ENCODE data around the gene NDUFAF3. TPM values are rescaled to one million over a fixed set of nuclear protein-coding genes. Genes with fewer than 3 reads are reported as not detected.

Gene NDUFAF3
- total RNA-seq, 4 donors from 2014 or later: 79.4 to 131 (median 105) TPM

GRCh38 chr3:49023775-49024174, 1.9 kb downstream of the NDUFAF3 start:
- Histone ChIP-seq H3K36me3 (peaks cover 0 to 49% of the 10 kb centered on the region in 2 donors), H3K27me3 (no peaks in the 10 kb centered on the region), H3K27ac (no peak overlapping the region), H3K9me3 (no peaks in the 10 kb centered on the region), H3K4me1 (peaks cover 0 to 78% (median 29%) of the 10 kb centered on the region in 3 donors), H3K4me3 (no peak overlapping the region)
- WGBS, 2 donors (ENCODE audit: low coverage in 1 of 2): 63% methylated on average over 2 of the region's 4 CpGs; no CpG with 5 or more reads in 1 of the 2 donors
- no peak for ATAC-seq
- TF ChIP-seq, protein P1, sequence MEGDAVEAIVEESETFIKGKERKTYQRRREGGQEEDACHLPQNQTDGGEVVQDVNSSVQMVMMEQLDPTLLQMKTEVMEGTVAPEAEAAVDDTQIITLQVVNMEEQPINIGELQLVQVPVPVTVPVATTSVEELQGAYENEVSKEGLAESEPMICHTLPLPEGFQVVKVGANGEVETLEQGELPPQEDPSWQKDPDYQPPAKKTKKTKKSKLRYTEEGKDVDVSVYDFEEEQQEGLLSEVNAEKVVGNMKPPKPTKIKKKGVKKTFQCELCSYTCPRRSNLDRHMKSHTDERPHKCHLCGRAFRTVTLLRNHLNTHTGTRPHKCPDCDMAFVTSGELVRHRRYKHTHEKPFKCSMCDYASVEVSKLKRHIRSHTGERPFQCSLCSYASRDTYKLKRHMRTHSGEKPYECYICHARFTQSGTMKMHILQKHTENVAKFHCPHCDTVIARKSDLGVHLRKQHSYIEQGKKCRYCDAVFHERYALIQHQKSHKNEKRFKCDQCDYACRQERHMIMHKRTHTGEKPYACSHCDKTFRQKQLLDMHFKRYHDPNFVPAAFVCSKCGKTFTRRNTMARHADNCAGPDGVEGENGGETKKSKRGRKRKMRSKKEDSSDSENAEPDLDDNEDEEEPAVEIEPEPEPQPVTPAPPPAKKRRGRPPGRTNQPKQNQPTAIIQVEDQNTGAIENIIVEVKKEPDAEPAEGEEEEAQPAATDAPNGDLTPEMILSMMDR (IDR thresholded peaks at IDR 0.05): no peak
- TF ChIP-seq EP300 (IDR thresholded peaks at IDR 0.05): no peak

- TF ChIP-seq POLR2AphosphoS5 (IDR thresholded peaks at IDR 0.05) (no peak), POLR2A (IDR thresholded peaks at IDR 0.05) (no peak), EP300 (IDR thresholded peaks at IDR 0.05) (no peak)
- TF ChIP-seq, protein P1 (IDR thresholded peaks at IDR 0.05): no peak
- WGBS, 2 donors (ENCODE audit: low coverage in 1 of 2): 60 to 100% methylated on average over 1 to 3 of the region's 5 CpGs
- H3K4me1 ChIP-seq: peaks cover 0 to 76% (median 24%) of the 10 kb centered on the region in 3 donors
These were observed 2.5 kb downstream of the NDUFAF3 start for GRCh38 chr3:49024449-49024848.

DNA sequence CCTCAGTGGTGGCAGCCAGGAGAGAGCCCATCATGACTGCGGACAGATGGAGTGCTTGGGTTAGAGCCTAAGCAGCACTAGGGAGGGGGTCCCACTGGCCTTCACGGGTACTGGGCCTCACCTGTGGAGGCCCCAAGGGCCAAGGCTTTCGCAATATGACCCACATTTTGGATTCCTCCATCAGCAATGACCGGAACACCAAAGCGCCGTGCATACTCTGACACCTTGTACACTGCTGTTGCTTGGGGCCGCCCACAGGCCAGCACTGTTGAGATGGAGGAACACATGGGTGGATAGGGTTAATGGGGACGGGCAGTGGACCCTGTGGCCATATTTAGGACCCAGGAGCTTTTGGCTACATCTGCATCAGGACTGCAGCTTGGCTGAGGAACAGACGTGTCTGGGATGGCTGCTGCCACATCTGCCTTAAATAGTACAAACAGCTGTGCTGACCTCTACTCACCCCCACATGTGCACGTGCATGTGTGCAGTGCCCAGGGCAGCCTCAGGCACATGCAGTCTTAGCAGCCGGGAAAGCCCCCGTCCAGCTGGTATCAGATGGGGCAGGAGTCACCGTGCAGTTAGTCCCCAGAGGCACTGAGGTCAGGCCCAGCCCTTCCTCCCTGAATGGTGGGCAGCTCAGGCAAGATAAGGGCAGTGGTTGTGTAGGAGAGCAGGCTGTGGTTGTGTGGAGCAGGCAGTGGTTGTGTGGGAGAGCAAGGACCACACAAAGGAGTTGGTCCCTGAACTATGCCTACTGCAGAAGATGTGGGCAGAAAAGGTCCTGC, 3.3 kb downstream of the NDUFAF3 start:
- TF ChIP-seq POLR2AphosphoS5 (IDR thresholded peaks at IDR 0.05) (no peak), POLR2A (IDR thresholded peaks at IDR 0.05) (no peak), EP300 (IDR thresholded peaks at IDR 0.05) (no peak)
- TF ChIP-seq, protein P1 (IDR thresholded peaks at IDR 0.05): no peak
- peaks cover 0 to 75% (median 20%) of the 10 kb centered on the region in 3 donors for H3K4me1 ChIP-seq
- H3K27me3 ChIP-seq: no peaks in the 10 kb centered on the region
- no peak overlapping the region for H3K27ac ChIP-seq
- WGBS, 2 donors (ENCODE audit: low coverage in 1 of 2): no CpG with 5 or more reads among the region's 13 CpGs
- no peaks in the 10 kb centered on the region for H3K9me3 ChIP-seq
- H3K36me3 ChIP-seq: peaks cover 0 to 52% of the 10 kb centered on the region in 2 donors
- no peak for ATAC-seq
- H3K4me3 ChIP-seq: no peak overlapping the region

More at GRCh38 chr3:49024449-49024848, 2.5 kb downstream of the NDUFAF3 start:
- Histone ChIP-seq H3K36me3 (peaks cover 0 to 49% of the 10 kb centered on the region in 2 donors), H3K27ac (no peak overlapping the region), H3K4me3 (no peak overlapping the region), H3K9me3 (no peaks in the 10 kb centered on the region), H3K27me3 (no peaks in the 10 kb centered on the region)
- ATAC-seq: no peak

DNA sequence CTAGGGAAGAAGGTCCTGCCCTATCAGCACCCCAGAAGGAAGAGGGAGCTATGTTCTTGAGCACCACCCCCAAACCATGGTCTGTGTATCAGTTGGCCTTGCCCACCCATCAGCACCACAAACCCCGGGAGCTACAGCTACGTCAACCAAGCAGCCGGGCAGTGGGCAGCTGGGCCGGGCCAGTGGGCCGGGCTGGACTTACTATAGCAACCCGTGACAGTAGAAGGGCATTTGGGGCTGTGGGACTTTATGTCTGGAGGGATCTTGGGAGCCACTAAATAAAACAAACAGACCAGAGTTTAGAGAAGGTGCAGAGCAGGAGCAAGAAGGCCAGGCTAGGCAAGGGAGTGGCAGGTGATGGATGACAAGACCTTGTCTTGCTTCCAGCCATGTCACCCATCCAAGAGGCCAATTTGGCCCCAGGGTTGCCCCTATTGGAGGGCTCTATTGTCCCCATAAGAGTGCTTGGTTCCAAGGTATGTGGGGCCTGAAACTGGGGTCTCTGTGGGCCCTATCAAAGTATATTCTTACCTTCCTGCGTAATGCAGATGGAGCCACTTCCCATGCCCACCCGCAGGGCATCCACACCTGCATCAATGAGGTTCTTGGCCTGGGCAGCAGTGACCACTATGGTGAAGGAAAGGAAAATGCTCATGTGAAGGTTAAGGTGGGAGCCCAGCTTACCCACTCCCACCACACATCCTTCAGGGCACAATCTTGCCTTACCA, 4.0 kb downstream of the NDUFAF3 start:
- ATAC-seq: no peak
- Histone ChIP-seq H3K4me1 (peaks cover 0 to 68% (median 15%) of the 10 kb centered on the region in 3 donors), H3K27ac (no peak overlapping the region), H3K9me3 (no peaks in the 10 kb centered on the region), H3K36me3 (peaks cover 0 to 60% of the 10 kb centered on the region in 2 donors), H3K4me3 (no peak overlapping the region), H3K27me3 (no peaks in the 10 kb centered on the region)
- TF ChIP-seq POLR2AphosphoS5 (IDR thresholded peaks at IDR 0.05) (no peak), POLR2A (IDR thresholded peaks at IDR 0.05) (no peak), EP300 (IDR thresholded peaks at IDR 0.05) (no peak)
- TF ChIP-seq, protein P1 (IDR thresholded peaks at IDR 0.05): no peak
- 83 to 100% methylated on average over 2 to 6 of the region's 8 CpGs for WGBS, 2 donors (ENCODE audit: low coverage in 1 of 2)

Data from gastroesophageal sphincter (tissue), 4 donors.